ENCODE measurements around the gene SOS1. TPM values are rescaled to one million over a fixed set of nuclear protein-coding genes. Genes with fewer than 3 reads are reported as not detected.
A peak's percentile ranks its signal among the peaks of the same experiment; 100 is the strongest.

SOS1 gene
- total and polyA plus RNA-seq, 2 of the 13 experiments (the other 11 are each of a cell fraction or from before 2014, with no cell fraction given) = 20.8 to 60.4 TPM

DNA sequence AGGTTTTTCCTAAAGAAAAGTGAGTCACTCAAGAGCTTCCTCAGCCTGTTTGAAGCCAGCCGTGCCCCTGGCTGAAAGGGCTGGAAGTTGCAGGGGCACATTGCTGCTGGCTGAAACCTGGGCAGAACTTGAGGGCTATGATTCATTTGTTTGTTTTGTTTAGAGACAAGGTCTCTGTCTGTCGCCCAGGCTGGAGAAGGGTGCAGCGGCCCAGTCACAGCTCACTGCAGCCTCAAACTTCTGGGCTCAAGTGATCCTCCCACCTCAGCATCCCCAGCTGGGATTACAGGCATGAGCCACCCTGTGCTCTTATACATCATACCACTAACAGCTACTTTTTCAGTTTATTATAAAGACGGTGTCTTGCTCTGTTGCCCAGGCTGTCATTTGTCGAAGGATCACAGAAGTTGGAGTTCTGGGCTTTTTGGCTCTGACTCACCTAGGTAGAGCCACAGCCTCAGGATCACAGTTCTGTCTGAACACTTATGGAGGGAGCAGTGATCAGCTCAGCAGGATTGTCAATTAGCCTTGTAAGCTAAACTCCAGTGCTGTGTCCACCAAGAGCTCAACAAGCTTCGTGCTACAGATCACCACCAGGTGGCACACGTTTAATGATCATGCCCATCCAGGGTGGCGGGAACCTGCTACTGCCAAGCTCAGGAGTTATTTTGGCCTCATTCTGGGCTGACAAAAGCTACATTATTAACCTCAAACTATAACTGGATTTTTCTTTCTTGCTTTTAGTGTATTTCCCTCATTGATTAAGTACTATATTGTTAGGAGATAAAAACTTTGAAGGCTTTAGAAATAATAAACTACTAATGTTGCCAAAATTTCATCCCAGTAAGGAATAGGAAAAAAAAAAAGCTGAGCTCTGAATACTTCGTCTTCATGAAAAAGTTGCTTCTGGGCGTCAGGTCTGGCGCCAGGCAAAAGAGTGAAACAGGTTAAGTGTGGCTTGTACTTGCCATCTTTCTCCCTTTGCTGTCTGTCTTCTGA is 173.3 kb downstream of the SOS1 start (continued):
- TF ChIP-seq, protein P1, sequence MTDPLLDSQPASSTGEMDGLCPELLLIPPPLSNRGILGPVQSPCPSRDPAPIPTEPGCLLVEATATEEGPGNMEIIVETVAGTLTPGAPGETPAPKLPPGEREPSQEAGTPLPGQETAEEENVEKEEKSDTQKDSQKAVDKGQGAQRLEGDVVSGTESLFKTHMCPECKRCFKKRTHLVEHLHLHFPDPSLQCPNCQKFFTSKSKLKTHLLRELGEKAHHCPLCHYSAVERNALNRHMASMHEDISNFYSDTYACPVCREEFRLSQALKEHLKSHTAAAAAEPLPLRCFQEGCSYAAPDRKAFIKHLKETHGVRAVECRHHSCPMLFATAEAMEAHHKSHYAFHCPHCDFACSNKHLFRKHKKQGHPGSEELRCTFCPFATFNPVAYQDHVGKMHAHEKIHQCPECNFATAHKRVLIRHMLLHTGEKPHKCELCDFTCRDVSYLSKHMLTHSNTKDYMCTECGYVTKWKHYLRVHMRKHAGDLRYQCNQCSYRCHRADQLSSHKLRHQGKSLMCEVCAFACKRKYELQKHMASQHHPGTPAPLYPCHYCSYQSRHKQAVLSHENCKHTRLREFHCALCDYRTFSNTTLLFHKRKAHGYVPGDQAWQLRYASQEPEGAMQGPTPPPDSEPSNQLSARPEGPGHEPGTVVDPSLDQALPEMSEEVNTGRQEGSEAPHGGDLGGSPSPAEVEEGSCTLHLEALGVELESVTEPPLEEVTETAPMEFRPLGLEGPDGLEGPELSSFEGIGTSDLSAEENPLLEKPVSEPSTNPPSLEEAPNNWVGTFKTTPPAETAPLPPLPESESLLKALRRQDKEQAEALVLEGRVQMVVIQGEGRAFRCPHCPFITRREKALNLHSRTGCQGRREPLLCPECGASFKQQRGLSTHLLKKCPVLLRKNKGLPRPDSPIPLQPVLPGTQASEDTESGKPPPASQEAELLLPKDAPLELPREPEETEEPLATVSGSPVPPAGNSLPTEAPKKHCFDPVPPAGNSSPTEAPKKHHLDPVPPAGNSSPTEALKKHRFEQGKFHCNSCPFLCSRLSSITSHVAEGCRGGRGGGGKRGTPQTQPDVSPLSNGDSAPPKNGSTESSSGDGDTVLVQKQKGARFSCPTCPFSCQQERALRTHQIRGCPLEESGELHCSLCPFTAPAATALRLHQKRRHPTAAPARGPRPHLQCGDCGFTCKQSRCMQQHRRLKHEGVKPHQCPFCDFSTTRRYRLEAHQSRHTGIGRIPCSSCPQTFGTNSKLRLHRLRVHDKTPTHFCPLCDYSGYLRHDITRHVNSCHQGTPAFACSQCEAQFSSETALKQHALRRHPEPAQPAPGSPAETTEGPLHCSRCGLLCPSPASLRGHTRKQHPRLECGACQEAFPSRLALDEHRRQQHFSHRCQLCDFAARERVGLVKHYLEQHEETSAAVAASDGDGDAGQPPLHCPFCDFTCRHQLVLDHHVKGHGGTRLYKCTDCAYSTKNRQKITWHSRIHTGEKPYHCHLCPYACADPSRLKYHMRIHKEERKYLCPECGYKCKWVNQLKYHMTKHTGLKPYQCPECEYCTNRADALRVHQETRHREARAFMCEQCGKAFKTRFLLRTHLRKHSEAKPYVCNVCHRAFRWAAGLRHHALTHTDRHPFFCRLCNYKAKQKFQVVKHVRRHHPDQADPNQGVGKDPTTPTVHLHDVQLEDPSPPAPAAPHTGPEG (CRISPR knock-in tag; IDR thresholded peaks at IDR 0.05) = 0 out of 2 replicates have a peak, but pooled peaks have one; percentile 60
- TF ChIP-seq SNRNP70 (IDR thresholded peaks at IDR 0.05; ENCODE audit: low read depth, low read length) (no peak), EP300 (IDR thresholded peaks at IDR 0.05; ENCODE audit: low read depth in 2 of 2, low read length in 2 of 2) (peak in 1 of 2 experiments; percentile 24; a peak in 1 of 4 replicates), EP300 (CRISPR knock-in tag; IDR thresholded peaks at IDR 0.05; ENCODE audit: borderline replicate concordance) (no peak; the same call in 1 of the 2 replicates), ZNF253 (CRISPR knock-in tag; IDR thresholded peaks at IDR 0.05; ENCODE audit: borderline replicate concordance) (no peak), ZNF230 (CRISPR knock-in tag; IDR thresholded peaks at IDR 0.05) (no peak), ZNF614 (CRISPR knock-in tag; IDR thresholded peaks at IDR 0.05; ENCODE audit: borderline replicate concordance) (peak; percentile 57; the same call in 1 of the 2 replicates), FOXO1 (CRISPR knock-in tag; IDR thresholded peaks at IDR 0.05) (peak; percentile 38; the same call in 1 of the 2 replicates)
- TF ChIP-seq, protein P2, sequence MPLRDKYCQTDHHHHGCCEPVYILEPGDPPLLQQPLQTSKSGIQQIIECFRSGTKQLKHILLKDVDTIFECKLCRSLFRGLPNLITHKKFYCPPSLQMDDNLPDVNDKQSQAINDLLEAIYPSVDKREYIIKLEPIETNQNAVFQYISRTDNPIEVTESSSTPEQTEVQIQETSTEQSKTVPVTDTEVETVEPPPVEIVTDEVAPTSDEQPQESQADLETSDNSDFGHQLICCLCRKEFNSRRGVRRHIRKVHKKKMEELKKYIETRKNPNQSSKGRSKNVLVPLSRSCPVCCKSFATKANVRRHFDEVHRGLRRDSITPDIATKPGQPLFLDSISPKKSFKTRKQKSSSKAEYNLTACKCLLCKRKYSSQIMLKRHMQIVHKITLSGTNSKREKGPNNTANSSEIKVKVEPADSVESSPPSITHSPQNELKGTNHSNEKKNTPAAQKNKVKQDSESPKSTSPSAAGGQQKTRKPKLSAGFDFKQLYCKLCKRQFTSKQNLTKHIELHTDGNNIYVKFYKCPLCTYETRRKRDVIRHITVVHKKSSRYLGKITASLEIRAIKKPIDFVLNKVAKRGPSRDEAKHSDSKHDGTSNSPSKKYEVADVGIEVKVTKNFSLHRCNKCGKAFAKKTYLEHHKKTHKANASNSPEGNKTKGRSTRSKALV (CRISPR knock-in tag; IDR thresholded peaks at IDR 0.05) = 0 out of 2 replicates have a peak, but pooled peaks have one; percentile 52
- TF ChIP-seq, protein P3, sequence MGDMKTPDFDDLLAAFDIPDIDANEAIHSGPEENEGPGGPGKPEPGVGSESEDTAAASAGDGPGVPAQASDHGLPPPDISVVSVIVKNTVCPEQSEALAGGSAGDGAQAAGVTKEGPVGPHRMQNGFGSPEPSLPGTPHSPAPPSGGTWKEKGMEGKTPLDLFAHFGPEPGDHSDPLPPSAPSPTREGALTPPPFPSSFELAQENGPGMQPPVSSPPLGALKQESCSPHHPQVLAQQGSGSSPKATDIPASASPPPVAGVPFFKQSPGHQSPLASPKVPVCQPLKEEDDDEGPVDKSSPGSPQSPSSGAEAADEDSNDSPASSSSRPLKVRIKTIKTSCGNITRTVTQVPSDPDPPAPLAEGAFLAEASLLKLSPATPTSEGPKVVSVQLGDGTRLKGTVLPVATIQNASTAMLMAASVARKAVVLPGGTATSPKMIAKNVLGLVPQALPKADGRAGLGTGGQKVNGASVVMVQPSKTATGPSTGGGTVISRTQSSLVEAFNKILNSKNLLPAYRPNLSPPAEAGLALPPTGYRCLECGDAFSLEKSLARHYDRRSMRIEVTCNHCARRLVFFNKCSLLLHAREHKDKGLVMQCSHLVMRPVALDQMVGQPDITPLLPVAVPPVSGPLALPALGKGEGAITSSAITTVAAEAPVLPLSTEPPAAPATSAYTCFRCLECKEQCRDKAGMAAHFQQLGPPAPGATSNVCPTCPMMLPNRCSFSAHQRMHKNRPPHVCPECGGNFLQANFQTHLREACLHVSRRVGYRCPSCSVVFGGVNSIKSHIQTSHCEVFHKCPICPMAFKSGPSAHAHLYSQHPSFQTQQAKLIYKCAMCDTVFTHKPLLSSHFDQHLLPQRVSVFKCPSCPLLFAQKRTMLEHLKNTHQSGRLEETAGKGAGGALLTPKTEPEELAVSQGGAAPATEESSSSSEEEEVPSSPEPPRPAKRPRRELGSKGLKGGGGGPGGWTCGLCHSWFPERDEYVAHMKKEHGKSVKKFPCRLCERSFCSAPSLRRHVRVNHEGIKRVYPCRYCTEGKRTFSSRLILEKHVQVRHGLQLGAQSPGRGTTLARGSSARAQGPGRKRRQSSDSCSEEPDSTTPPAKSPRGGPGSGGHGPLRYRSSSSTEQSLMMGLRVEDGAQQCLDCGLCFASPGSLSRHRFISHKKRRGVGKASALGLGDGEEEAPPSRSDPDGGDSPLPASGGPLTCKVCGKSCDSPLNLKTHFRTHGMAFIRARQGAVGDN (CRISPR knock-in tag; IDR thresholded peaks at IDR 0.05) = peak; percentile 60
- TF ChIP-seq, protein P4, sequence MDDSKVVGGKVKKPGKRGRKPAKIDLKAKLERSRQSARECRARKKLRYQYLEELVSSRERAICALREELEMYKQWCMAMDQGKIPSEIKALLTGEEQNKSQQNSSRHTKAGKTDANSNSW (CRISPR knock-in tag; IDR thresholded peaks at IDR 0.05; ENCODE audit: borderline replicate concordance) = no peak

Data from HepG2 (cell line).